B cell (primary cell): ENCODE data around the gene TMPO. TPM values are rescaled to one million over a fixed set of nuclear protein-coding genes. Genes with fewer than 3 reads are reported as not detected.
A peak's percentile ranks its signal among the peaks of the same experiment; 100 is the strongest.
"Not testable (repeated sequence)": the region's sequence is repeated elsewhere in the genome, so short reads cannot be mapped to it uniquely, and the experiment has no call there.

ENCODE experiments used
- ATAC-seq: fragments of 200-7000 bp; cut with Tn5 transposase; one replicate; pipeline ENCODE4 v1.10.0; 2021; ENCODE audit warnings: low read depth, mild to moderate bottlenecking, moderate number of reproducible peaks, moderate library complexity
- CTCF ChIA-PET: fragments of 350-600 bp; sonication (Branson Sonifier 250); formaldehyde crosslinking; loops from one replicate; lab custom pipeline; 2021; ENCODE audit warnings: antibody characterized with exemption, inconsistent platforms; lab: Charles Lee
- POLR2A ChIA-PET: fragments of 350-600 bp; sonication (Branson Sonifier 250); formaldehyde crosslinking; loops from one replicate; lab custom pipeline; 2021; ENCODE audit warnings: antibody characterized with exemption; lab: Charles Lee
- DNase-seq: peaks from one replicate; pipeline ENCODE4 v3.0.0; 2013
- H2AFZ ChIP-seq: 2 replicates; pipeline ENCODE4 v1.6.1; 2012; ENCODE audit warnings: mild to moderate bottlenecking, low read depth, low read length; ENCODE audit not compliant: insufficient read depth, poor library complexity, severe bottlenecking
- H3K27ac ChIP-seq, 2 donors: 1 replicate in 1 of 2; 2 replicates in 1 of 2; pipeline ENCODE4 v1.5.1; 2012 to 2013; ENCODE audit warnings: low read length in 2 of 2, mild to moderate bottlenecking in 2 of 2, moderate library complexity in 1 of 2
- H3K27me3 ChIP-seq, 4 experiments: fragments of 200-600 bp in 1 of 4; sonication (generic) in 1 of 4; replicated peaks in 1 of 4; 1 replicate in 2 of 4; 2 replicates in 2 of 4; pipeline versions ENCODE4 v1.6.1 to v1.7.0; 2013 to 2016; ENCODE audit warnings: low read length in 3 of 4, mild to moderate bottlenecking in 2 of 4, mixed read lengths in 1 of 4, moderate library complexity in 1 of 4; ENCODE audit not compliant: insufficient read depth in 4 of 4, control insufficient read depth in 3 of 4; ENCODE audit errors: control extremely low read depth in 1 of 4
- H3K36me3 ChIP-seq, 2 experiments: replicated peaks in 1 of 2; 1 replicate in 1 of 2; 2 replicates in 1 of 2; pipeline versions ENCODE4 v1.6.1 to v1.7.1; 2013; ENCODE audit warnings: low read length in 1 of 2; ENCODE audit not compliant: insufficient read depth in 2 of 2, control insufficient read depth in 1 of 2; ENCODE audit errors: control extremely low read depth in 1 of 2, extremely low read depth in 1 of 2
- H3K4me1 ChIP-seq, 2 donors: fragments of 200-600 bp in 1 of 2; sonication (generic) in 1 of 2; 1 replicate in 1 of 2; 2 replicates in 1 of 2; pipeline versions ENCODE4 v1.5.1 to v1.6.1; 2013 to 2017; ENCODE audit warnings: low read length in 2 of 2; ENCODE audit not compliant: control insufficient read depth in 2 of 2, insufficient read depth in 2 of 2
- H3K4me2 ChIP-seq: replicated peaks from 2 replicates; pipeline ENCODE3; 2012; ENCODE audit warnings: mild to moderate bottlenecking, low read depth, low read length; ENCODE audit not compliant: poor library complexity, severe bottlenecking
- H3K4me3 ChIP-seq, 5 experiments: fragments of 200-600 bp in 1 of 5; sonication (generic) in 1 of 5; 1 replicate in 3 of 5; 2 replicates in 2 of 5; pipeline versions ENCODE4 v1.5.1 to v1.7.0; 2011 to 2016; ENCODE audit warnings: low read length in 4 of 5, mild to moderate bottlenecking in 4 of 5, low read depth in 2 of 5, control low read depth in 1 of 5, moderate library complexity in 1 of 5; ENCODE audit not compliant: insufficient read depth in 1 of 5; ENCODE audit errors: control extremely low read depth in 1 of 5, extremely low read depth in 1 of 5
- H3K79me2 ChIP-seq: fragments of 200-600 bp; sonication (generic); one replicate; pipeline ENCODE4 v1.6.0; 2016; ENCODE audit warnings: low read length; ENCODE audit not compliant: control insufficient read depth, insufficient read depth
- H3K9ac ChIP-seq: fragments of 200-600 bp; sonication (generic); 2 replicates; pipeline ENCODE4 v1.6.1; 2017; ENCODE audit warnings: mild to moderate bottlenecking, low read length, moderate library complexity
- H3K9me3 ChIP-seq, 3 donors: one replicate each; pipeline versions ENCODE4 v1.6.1 to v1.7.1; 2013; ENCODE audit warnings: low read length in 2 of 3; ENCODE audit not compliant: control insufficient read depth in 2 of 3, insufficient read depth in 1 of 3; ENCODE audit errors: control extremely low read depth in 1 of 3
- H4K20me1 ChIP-seq: 2 replicates; pipeline ENCODE4 v1.6.0; 2012; ENCODE audit warnings: mild to moderate bottlenecking, low read length; ENCODE audit not compliant: insufficient read depth, control insufficient read depth, poor library complexity, severe bottlenecking
- H3K27ac Mint-ChIP-seq: one replicate; pipeline ENCODE4 v1.8.0; 2021; ENCODE audit warnings: mixed read lengths
- H3K27me3 Mint-ChIP-seq: one replicate; pipeline ENCODE4 v1.8.0; 2021; ENCODE audit warnings: mixed read lengths
- H3K4me1 Mint-ChIP-seq: one replicate; pipeline ENCODE4 v1.8.0; 2021; ENCODE audit warnings: mixed read lengths
- H3K4me3 Mint-ChIP-seq: one replicate; pipeline ENCODE4 v1.8.0; 2021; ENCODE audit warnings: mixed read lengths
- H3K9me3 Mint-ChIP-seq: one replicate; pipeline ENCODE4 v1.8.0; 2022; ENCODE audit warnings: mixed read lengths; ENCODE audit not compliant: insufficient read depth
- CTCF ChIP-seq: fragments of 200-600 bp; IDR thresholded peaks from one replicate; pipeline ENCODE4 v1.8.0; 2022; ENCODE audit warnings: antibody characterized with exemption, mild to moderate bottlenecking
- EZH2 ChIP-seq: IDR thresholded peaks from 2 replicates; pipeline ENCODE4 v1.6.1; 2012; ENCODE audit warnings: borderline replicate concordance, low read depth, mild to moderate bottlenecking, moderate library complexity, low read length; ENCODE audit not compliant: insufficient read depth, poor library complexity, severe bottlenecking
- WGBS: methylation state at CpG from one replicate; pipeline ENCODE4 v1.1.5; 2013; ENCODE audit warnings: missing lambda C conversion rate; ENCODE audit not compliant: insufficient coverage; 5-methylcytosine and 5-hydroxymethylcytosine counted together
- intact Hi-C: fragments of 100-400 bp; cut with micrococcal nuclease; formaldehyde crosslinking; loops from one replicate; pipeline ENCODE4 v1.10.0; 2022
- polyA plus RNA-seq: library from polyadenylated mRNA; depleted of rRNA; stranded (reverse); fragments of >200 nt; gene quantifications from 2 replicates; pipeline ENCODE4 v1.2.3, GENCODE V29; 2012
- total RNA-seq, 2 donors: library from RNA; stranded (reverse); fragments of 120-200 nt in 1 of 2; gene quantifications; 1 replicate in 1 of 2; 2 replicates in 1 of 2; pipeline versions ENCODE4 v1.2.3 to v1.2.4, GENCODE V29; 2013 to 2022

Gene TMPO
- total and polyA plus RNA-seq, 2 donors (not counting 1 experiment from before 2014, with no cell fraction given) = 41.8 to 187 TPM

- TF ChIP-seq EZH2 = no peak
- TF ChIP-seq CTCF = no peak
- Histone ChIP-seq H3K4me2 (peak overlapping the region; percentile 78), H3K9me3 (no peaks in the 10 kb centered on the region), H3K27me3 (no peaks in the 10 kb centered on the region), H3K27ac (peak overlapping the region; percentile 98 to 99), H3K4me1 (peaks cover 4 to 13% of the 10 kb centered on the region in 2 donors), H2AFZ (peak overlapping the region; percentile 93), H3K79me2 (no peaks in the 10 kb centered on the region), H4K20me1 (no peaks in the 10 kb centered on the region), H3K36me3 (no peaks in the 10 kb centered on the region), H3K4me3 (peak overlapping the region; percentile 75 to 96 (median 95)), H3K9ac (peak overlapping the region; percentile 93)
- Mint-ChIP-seq H3K27ac (peak overlapping the region; percentile 100), H3K4me1 (peaks cover 23% of the 10 kb centered on the region), H3K4me3 (peak overlapping the region; percentile 100), H3K9me3 (no peaks in the 10 kb centered on the region), H3K27me3 (peaks cover 3% of the 10 kb centered on the region)
- ATAC-seq (no peak), DNase-seq (no peak)
- ChIA-PET CTCF (interaction anchor here (3.5 to 4.2 kb wide), 2 partner anchors 11 to 13 kb away, joined by 17 to 42 read pairs; partner anchors contain the start of gene TMPO), POLR2A (interaction anchor here (3.1 kb wide), 1 partner anchor 10 kb away, joined by 36 read pairs; the partner anchor contains the start of gene TMPO)
- no CpG with 5 or more reads among the region's 3 CpGs for WGBS
- intact Hi-C loops = loop anchor here (2.0 kb wide), 1 partner anchor 89 kb away; the partner anchor contains the start of gene SLC25A3
Measured at GRCh38 chr12:98504368-98504617, 11.1 kb upstream of the TMPO start.

GRCh38 chr12:98509063-98509462, 6.3 kb upstream of the TMPO start:
- Histone ChIP-seq H3K9me3 (no peaks in the 10 kb centered on the region), H3K4me2 (no peak overlapping the region), H3K27me3 (no peaks in the 10 kb centered on the region), H3K27ac (no peak overlapping the region), H3K4me1 (peaks cover 11 to 19% of the 10 kb centered on the region in 2 donors), H3K36me3 (no peaks in the 10 kb centered on the region), H3K79me2 (peaks cover 8% of the 10 kb centered on the region), H3K9ac (no peak overlapping the region), H3K4me3 (no peak overlapping the region), H4K20me1 (no peaks in the 10 kb centered on the region), H2AFZ (no peak overlapping the region)
- no peak for DNase-seq
- intact Hi-C loops = no loop called here
- WGBS = 92% methylated on average over 2 of the region's 2 CpGs
- ATAC-seq = no peak
- CTCF ChIA-PET = interaction anchor here (0.8 to 2.8 kb wide), 3 partner anchors 14 to 100 kb away, joined by 3 to 14 read pairs (median 3); no protein-coding TSS in a partner anchor
- POLR2A ChIA-PET = no interaction called here
- no peak overlapping the region for H3K27ac Mint-ChIP-seq
- H3K27me3 Mint-ChIP-seq = peaks cover 1% of the 10 kb centered on the region
- no peaks in the 10 kb centered on the region for H3K9me3 Mint-ChIP-seq
- H3K4me1 Mint-ChIP-seq = peaks cover 25% of the 10 kb centered on the region
- TF ChIP-seq EZH2 (no peak), CTCF (no peak)
- H3K4me3 Mint-ChIP-seq = no peak overlapping the region

GRCh38 chr12:98511806-98512205, 3.6 kb upstream of the TMPO start:
- CTCF ChIA-PET = interaction anchor here (0.7 to 11.9 kb wide), 3 partner anchors 15 to 47 kb away, joined by 3 to 195 read pairs (median 4); no protein-coding TSS in a partner anchor

More at GRCh38 chr12:98511806-98512205, 3.6 kb upstream of the TMPO start:
- H3K27me3 Mint-ChIP-seq, H3K4me3 ChIP-seq, ATAC-seq, H3K27ac ChIP-seq, H3K36me3 ChIP-seq, H3K27me3 ChIP-seq, H4K20me1 ChIP-seq, H3K4me3 Mint-ChIP-seq, H3K27ac Mint-ChIP-seq, H3K9me3 ChIP-seq, H3K9me3 Mint-ChIP-seq, POLR2A ChIA-PET, DNase-seq, H3K4me2 ChIP-seq, H2AFZ ChIP-seq, H3K9ac ChIP-seq: not testable (repeated sequence)
- peaks cover 25% of the 10 kb centered on the region for H3K4me1 Mint-ChIP-seq
- H3K4me1 ChIP-seq = peaks cover 14 to 18% of the 10 kb centered on the region in 2 donors
- no CpG with 5 or more reads among the region's 5 CpGs for WGBS
- intact Hi-C loops = loop anchor here (10.0 kb wide), 2 partner anchors 1753 to 1937 kb away; partner anchors contain the start of genes DEPDC4 and SCYL2
- peaks cover 12% of the 10 kb centered on the region for H3K79me2 ChIP-seq
